Activated CD4-positive, alpha-beta T cell treated with anti-CD3 and anti-CD28 coated beads, Interleukin-2, amount 50 U/mL, for 4 hours (primary cell): Measurements from ENCODE around the gene THAP9.
A peak's percentile ranks its signal among the peaks of the same experiment; 100 is the strongest.
"Not testable (repeated sequence)": the region's sequence is repeated elsewhere in the genome, so short reads cannot be mapped to it uniquely, and the experiment has no call there.

Experiments used
- DNase-seq, 2 experiments: peaks; one replicate each; pipeline ENCODE4 v3.0.0-alpha.2; 2020

The THAP9 gene, protein sequence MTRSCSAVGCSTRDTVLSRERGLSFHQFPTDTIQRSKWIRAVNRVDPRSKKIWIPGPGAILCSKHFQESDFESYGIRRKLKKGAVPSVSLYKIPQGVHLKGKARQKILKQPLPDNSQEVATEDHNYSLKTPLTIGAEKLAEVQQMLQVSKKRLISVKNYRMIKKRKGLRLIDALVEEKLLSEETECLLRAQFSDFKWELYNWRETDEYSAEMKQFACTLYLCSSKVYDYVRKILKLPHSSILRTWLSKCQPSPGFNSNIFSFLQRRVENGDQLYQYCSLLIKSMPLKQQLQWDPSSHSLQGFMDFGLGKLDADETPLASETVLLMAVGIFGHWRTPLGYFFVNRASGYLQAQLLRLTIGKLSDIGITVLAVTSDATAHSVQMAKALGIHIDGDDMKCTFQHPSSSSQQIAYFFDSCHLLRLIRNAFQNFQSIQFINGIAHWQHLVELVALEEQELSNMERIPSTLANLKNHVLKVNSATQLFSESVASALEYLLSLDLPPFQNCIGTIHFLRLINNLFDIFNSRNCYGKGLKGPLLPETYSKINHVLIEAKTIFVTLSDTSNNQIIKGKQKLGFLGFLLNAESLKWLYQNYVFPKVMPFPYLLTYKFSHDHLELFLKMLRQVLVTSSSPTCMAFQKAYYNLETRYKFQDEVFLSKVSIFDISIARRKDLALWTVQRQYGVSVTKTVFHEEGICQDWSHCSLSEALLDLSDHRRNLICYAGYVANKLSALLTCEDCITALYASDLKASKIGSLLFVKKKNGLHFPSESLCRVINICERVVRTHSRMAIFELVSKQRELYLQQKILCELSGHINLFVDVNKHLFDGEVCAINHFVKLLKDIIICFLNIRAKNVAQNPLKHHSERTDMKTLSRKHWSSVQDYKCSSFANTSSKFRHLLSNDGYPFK

DNA sequence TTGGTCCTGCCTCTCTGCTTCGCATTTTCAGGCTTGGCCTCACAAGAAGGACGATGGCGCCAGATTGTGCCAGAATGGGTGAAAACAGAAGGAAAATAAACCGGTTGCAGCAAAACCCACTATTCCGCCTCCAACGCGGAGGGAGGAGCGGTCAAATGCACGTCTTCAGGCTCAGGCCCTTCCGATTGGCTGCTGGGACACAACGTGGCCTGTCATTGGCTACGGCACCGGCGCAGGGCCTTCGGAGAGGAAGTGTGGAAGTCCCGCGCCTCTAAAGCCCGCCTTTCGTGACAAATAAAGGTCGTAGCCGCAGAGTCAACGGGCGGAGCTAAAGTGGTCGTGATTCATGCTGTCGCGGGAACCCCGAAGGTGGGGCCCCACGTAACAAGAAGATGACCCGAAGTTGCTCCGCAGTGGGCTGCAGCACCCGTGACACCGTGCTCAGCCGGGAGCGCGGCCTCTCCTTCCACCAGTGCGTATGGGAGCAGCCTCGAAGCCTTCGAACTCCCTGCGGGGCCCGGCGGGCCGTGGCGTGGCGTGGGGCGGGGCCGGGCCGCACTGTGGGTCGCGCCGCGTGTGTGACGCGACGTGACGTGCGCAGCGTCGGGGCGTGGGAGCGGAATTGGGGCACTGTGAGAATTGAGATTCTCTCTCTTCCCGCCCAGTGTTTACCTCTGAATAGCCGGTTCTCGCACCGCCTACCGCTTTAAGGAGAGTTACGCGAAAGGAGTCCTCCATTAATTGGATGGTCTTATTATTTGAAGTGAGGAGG lies at the start of gene THAP9:
Gene THAP9 (plus strand): TSS at position 325 of the 772 bp plus-strand sequence. CDS start 68 bp downstream, at position 393.
- peak; percentile 96 to 98 for DNase-seq

DNA sequence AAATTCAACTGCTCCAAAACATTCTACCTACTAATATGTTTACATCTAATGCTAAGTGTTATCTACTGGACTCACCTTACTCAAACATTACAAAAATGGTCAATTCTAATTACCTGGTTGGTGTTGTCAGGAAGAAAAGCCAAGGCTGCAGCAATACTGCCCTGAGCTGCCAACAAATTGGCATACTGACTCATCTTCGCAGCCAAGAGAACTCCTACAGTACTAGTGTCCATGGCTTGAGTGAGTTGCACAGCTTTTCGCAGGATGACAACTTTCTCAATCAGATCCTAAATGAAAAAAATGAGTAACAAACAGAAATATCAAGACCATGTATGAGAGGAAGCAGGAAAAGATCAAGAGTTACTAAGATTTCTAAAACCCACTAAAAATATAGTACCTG lies 49.2 kb upstream of the THAP9 start:
- DNase-seq = no peak

DNA sequence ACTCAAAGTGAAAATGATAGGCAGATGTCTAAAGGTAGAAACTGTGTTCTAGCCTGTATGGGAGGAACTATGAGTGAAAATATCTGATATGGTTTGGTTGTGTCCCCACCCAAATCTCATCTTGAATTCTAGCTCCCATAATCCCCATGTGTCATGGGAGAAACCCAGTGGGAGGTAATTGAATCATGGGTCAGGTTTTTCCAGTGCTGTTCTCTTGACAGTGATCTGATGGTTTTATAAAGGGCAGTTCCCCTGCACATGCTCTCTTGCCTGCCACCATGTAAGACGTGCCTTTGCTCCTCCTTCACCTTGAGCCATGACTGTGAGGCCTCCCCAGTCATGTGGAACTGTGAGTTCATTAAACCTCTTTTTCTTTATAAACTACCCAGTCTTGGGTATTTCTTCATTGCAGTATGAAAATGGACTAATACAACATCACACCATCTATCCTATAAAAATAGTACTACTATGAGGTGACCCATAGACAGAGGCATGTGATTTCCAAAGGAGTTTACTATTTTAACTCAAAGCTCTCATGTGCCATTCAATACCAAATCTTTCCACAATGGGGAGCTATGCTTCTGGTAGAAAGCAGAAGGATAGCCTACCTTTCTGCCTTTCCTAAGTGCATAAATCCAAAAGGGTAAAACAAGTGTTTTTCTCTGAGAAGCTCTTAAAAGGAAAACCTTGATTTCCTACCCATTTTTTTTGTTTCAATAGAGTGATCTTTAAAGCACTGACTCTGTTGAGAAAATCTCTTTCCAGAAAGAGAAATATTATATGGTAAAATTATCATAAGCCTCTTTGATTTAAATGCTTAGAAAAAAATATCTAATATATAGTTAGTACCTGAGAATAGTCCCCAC lies 48.4 kb upstream of the THAP9 start:
- DNase-seq = no peak

DNA sequence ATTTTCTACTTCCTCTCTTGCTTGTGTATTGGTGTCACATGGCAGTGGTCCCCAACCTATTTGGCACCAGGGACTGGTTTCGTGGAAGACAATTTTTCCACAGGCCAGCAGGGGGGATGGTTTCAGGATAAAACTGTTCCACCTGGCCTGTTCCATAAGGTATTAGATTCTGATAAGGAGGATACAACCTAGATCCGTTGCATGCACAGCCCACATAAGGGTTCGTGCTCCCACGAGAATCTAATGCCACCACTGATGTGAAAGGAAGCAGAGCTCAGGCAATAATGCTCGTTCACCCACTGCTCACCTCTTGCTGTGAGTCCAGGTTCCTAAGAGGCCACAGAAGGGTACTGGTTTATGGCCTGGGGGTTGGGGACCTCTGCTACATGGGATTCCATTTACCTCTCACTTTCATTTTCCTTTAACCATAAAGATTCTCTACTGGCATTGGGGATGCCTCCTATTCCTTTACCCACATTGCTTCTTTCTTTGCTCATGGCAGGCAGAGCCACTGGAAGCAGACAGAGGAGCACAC lies 47.7 kb upstream of the THAP9 start:
- DNase-seq = no peak

DNA sequence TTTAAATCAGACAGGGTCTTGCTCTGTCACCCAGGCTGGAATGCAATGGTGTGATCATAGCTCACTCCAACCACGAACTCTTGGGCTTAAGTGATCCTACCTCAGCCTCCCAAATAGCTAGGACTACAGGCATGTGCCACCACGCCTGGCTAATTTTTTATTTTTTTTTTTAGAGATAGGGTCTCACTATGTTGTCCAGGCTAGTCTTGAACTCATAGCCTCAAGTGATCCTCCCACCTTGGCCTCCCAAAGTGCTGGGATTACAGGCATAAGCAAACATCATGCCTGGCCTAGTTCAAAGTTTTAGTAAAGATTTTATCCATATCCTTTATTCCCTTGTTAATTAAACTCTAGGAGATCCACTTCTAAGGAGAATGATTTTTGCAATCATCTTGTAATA lies 40.0 kb upstream of the THAP9 start:
- DNase-seq = not testable (repeated sequence)

DNA sequence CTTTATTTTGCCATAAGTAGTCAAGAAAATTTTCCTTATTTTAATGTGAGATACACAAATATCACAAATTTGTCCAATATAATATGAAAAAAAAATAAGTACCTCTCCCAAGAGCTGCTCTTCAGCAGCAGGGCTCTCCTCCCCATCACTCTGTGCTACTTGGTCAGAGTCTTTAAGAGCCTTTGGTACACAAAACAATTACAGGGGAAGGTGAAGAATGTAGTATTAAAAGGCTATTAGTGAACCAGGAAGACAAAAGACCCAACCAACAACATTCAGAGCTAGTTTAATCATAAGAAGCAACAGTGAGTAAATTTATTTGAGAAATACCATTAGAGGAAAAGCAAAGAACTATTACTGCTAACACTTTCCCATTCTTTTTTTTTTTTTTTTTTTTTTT lies 39.0 kb upstream of the THAP9 start:
- no peak for DNase-seq

DNA sequence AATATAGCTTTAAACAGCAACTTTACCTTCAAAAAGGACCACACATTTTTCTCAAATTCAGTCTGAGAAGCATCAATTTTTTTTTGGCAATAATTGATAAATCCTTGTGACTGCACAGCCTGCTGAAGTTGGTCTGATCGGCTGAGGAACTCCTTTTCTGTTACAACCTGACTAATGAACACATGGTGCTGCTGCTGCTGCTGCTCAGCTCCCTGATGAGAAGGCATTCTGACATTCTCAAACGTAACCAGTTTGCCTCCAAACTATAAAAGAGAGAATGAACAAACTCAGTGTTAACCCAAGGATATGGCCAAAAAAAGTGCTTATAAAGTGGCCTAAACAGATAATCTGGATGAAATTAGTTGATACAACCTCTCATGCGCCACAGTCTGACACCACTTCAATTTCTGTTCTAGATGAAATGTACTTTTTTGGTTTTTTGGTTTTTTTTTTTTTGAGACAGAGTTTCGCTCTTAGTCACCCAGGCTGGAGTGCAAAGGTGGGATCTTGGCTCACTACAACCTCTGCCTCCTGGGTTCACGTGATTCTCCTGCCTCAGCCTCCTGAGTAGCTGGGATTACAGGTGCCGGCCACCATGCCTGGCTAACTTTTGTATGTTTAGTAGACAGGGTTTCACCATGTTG lies 36.1 kb upstream of the THAP9 start:
- DNase-seq = no peak

DNA sequence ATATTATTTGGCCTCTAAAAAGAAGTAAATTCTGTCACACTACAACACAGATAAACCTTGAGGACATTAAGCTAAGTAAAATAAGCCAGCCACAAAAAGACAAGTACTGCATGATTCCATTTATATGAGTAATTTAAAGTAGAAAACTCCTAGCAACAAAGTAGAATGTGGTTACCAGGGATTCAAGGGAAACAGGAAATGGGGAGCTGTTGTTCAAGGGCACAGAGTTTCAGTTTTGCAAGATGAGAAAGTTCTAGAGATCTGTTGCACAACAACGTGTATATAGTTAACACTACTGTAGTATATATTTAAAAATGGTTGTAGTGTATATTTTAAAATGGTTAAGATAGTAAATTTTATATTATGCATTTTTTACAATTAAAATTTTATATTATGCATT lies 34.9 kb upstream of the THAP9 start:
- no peak for DNase-seq

DNA sequence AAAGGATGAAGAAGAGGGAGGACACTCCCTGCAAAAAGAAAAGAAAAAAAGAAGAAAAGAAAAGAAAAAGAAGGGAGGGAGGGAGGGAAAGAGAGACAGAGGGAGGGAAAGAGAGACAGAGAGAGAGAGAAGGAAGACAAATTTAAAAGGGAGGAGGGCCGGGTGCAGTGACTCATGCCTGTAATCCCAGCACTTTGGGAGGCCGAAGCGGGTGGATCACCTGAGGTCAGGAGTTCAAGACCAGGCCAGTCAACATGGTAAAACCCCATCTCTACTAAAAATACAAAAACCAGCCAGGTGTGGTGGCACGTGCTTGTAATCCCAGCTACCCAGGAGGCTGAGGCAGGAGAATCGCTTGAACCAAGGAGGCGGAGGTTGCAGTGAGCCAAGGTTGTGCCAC lies 34.5 kb upstream of the THAP9 start:
- DNase-seq = not testable (repeated sequence)

DNA sequence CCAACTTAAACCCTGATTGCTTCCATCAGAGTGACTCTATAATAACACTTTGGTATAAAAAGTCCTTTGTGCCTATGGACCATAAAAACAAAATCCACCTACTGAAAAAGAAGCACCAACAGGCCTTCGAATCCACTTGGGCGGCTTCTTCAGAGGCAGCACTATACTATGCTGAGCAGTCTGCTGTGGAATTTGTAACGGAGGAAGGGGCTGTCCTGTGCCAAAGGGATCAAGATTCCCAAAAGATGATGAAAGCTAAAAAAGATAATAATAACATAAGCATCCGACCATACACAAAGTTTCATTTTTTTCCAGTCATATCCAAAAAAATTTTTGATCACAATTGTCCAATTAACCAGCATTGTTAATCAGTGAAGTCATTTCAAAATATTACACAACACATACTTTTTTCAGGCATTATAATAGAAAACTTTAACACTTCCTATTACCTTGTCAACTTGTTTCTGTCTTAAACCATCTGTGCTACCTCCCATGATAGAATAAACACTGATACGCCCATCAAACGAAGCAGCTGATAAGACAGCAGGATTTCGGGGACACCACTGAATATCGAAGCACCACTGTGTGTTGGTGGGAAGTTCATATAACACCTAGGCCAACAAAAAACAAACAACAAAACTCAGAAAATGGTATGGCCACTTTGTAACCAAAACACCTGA lies 33.7 kb upstream of the THAP9 start:
- no peak for DNase-seq

DNA sequence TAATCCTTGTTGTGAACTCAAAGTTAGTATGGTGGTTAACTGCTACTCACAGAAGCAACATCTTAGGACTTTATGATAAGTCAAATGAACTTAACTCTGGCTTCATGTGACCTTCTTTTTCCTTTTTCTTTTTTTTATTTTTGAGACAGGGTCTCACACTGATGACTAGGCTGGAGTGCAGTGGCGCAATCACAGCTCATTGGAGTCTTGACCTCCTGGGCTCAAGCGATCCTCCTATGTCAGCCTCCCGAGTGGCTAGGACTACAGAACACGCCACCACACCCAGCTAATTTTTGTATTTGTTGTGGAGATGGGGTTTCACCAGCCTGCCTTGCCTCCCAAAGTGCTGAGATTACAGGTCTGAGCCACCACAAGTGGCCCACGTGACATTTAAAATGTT lies 32.0 kb upstream of the THAP9 start:
- no peak for DNase-seq

DNA sequence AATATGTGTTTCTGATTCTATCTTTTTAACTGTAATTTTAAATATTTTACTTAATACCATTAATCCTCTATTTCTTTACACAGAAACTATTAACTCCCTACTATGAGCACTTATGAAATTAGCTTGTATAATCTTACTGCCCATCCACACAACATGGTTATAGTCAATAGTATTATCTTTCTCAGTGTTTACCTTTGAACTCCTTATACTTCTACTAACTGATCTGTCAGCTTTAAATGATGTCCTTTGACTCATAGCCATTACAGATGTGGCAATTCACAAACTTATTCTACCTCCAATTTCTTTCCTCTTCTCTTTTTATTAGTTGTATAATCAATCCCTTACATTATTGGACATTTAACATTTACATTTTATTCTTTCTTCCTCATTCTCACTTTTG lies 15.1 kb upstream of the THAP9 start:
- no peak for DNase-seq

DNA sequence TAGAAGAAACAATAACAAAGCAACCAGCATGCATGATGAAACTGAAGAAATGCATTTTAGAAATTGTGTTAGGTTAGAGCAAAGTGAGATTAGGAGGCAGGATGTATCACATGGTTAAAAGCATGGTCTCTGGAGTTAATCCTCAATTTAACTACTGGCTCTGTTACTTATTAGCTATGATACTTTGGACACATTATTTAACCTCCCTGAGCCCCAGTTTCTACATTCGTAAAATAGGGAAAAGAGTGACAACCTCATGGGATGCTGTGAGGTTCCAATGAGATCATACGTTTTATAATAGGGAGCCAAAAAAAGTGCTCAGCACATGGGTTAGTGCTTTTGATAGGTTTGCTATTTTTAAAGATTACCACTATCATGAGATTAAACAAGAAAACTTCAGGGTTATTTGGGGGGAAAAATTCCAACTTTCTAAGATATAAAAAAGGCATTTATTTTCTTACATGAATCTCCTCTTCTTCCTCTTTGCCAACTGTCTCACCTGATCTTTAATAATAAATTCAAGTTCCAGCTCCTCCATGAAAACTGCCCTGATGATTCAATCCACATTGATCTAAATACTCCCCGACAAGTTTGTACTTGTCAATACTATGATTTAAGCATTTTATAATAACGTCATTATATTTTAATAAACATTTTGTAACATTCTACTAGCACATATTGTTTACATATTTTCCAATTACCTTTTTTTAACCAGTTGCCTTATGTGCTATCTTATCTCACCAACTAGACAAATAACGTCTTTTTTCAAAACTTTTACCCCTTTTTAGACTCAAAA lies 14.2 kb upstream of the THAP9 start:
- DNase-seq = no peak

DNA sequence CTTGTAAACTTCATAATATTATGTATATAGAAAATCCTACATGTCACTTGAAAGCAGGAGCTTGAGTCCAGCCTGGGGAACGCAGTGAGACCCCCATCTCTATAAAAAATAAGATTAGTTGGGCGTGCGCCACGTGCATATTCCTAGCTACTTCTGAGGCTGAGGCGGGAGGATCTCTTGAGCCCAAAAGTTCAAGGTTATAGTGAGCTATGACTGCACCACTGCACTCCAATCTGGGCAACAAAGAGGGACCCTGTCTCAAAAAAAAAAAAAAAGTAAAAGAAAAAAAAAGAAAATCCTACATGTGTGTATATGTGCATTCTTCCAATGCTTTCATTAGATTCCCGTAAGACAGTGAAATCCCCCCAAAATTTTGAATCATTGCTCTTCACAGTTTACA lies 11.2 kb upstream of the THAP9 start:
- DNase-seq = no peak

DNA sequence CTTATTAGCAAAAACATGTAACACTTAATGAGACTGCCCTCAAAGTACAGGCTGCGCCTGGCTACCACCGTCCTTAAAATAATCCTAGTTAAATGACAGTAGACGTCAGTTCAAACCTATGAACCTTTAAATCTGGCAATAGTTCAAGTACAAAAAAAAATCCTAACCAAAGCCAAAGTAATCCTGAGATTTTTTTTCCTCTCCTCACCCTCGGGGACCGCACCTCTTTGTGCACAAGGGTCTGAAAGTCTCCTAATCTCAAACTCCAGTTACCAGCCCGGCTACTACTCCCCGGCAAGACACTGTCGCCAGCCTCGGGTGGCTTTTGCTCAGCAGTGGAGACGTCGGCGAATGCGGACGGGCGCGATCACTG lies 10.0 kb upstream of the THAP9 start:
- no peak for DNase-seq

DNA sequence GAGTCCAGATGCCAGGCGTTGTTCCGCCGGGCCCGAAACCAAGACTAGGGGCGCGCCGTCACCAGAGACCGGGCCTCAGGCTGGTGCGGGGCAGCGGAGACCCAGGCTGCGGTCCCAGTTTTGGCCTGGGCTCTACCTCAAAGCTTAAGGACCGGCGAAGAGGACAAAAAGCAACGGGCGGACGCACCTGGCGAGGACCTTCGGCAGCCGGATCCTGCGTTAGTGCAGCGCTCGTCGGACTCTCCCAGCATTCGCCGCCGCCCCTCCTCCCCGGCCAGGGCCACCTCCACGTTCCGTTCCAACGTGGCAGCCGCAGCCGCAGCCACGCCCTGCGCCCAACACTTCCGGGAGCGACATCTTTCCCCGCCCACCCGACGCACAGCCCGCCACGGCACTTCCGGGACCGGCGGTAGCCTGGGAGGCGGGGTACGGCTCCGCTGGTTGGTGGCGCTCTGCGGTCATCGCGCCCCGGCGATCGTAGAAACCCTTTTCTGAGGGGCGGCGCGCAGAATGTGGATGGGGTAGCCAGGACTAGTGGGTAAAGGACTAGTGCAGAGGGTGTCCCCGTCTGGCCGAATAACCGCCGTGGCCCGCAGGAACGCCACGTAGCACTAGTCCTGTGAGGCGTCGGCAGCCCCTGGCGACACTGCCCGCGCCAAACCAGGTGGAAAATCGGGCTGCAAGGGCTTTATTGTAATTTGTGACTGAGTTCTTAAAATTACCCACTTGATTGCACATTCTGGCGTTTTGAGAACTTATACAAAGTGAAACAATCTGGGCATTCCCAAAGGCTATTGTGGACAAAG lies 9.4 kb upstream of the THAP9 start, which contains the start of gene SEC31A:
Gene SEC31A (minus strand): TSS at position 253 of the 806 bp plus-strand sequence. CDS start 9,217 bp downstream, outside the sequence.
- DNase-seq = peak; percentile 94 to 95

DNA sequence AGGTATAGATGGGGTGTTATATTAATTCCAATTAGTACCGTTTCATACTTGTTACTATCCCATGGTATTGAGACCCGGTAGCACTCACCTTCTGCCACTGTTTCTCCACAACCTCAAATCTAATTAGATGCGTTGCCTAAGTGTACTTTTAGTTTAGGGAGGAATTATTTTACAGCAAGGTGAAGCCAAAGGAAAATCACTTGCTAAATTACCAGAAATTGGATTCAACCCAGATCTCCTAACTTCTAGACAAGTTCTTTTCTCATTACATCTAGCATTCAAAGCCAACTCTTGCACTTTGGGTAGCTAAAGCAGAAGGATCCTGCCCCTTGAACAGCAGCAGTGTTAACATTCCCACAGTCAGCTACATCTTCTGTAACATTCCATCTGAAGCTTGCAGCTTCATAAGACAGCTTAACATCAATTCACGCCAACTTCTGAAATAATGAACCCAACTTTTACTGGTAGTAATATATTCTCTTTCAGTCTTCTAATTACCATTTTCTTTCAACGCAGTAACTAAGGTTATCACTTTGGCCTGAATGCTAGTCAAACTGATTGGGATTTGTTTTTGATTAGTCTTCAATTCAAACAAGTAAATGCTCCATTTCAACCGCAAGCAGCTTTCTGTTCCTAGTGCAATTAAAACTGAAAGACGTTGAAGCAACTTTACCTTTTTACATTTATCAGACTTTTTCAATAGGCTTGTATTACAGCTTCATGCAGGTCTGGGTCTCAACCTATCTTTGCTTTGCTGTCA lies 8.6 kb upstream of the THAP9 start:
- DNase-seq = no peak

DNA sequence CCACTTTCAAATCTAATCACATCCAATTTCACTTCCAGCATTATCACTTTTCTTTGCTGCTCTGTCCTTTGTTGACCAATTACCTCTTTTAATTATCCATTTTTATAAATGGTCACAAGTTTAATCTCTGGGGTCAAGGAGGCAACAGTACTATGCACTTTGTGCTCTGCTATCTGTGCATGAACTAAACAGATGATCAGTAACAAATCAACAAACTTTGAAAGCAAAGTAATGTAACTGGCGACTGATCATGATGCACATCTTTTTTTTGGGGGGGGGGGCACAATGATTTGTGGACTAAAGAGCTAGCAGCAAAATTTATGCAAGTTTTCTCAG lies 8.1 kb upstream of the THAP9 start:
- DNase-seq = no peak
